ENCODE data around the gene TRAF4.
A peak's percentile ranks its signal among the peaks of the same experiment; 100 is the strongest.
"Not testable (repeated sequence)": the region's sequence is repeated elsewhere in the genome, so short reads cannot be mapped to it uniquely, and the experiment has no call there.

TRAF4 gene

GRCh38 chr17:28733346-28733745, 10.5 kb upstream of the TRAF4 start:
- no peak for DNase-seq

GRCh38 chr17:28734712-28735241, 9.0 kb upstream of the TRAF4 start:
- no peak for DNase-seq

- DNase-seq = no peak
These were observed 8.5 kb upstream of the TRAF4 start for GRCh38 chr17:28735242-28735722.

GRCh38 chr17:28735913-28736769, 7.7 kb upstream of the TRAF4 start:
- not testable (repeated sequence) for DNase-seq

- DNase-seq = no peak
These were observed 6.5 kb upstream of the TRAF4 start for GRCh38 chr17:28737316-28737715.

- no peak for DNase-seq
These were observed 5.8 kb upstream of the TRAF4 start for GRCh38 chr17:28737770-28738679.

- peak in 3 of 5 experiments; percentile 35 to 49 (median 40) for DNase-seq
These were observed 5.0 kb upstream of the TRAF4 start for GRCh38 chr17:28738680-28739384.

GRCh38 chr17:28740406-28741357, 3.1 kb upstream of the TRAF4 start:
- DNase-seq = no peak

- no peak for DNase-seq
These were observed 2.2 kb upstream of the TRAF4 start for GRCh38 chr17:28741358-28742349.

- peak; percentile 44 to 80 (median 54) for DNase-seq
These were observed 527 bp downstream of the TRAF4 start for GRCh38 chr17:28744104-28744971.

GRCh38 chr17:28744972-28745785, 1.4 kb downstream of the TRAF4 start:
- DNase-seq = peak in 3 of 5 experiments; percentile 14 to 53 (median 23)

GRCh38 chr17:28745786-28746411, 2.1 kb downstream of the TRAF4 start:
- no peak for DNase-seq

GRCh38 chr17:28746611-28747050, 2.8 kb downstream of the TRAF4 start:
- no peak for DNase-seq

- no peak for DNase-seq
These were observed 3.4 kb downstream of the TRAF4 start for GRCh38 chr17:28747051-28747691.

- no peak for DNase-seq
These were observed 4.3 kb downstream of the TRAF4 start for GRCh38 chr17:28747801-28748750.
